Activated CD8-positive, alpha-beta memory T cell treated with anti-CD3 and anti-CD28 coated beads, Interleukin-2, amount 50 U/mL, for 48 hours (primary cell): ENCODE measurements around the gene TRPM3.

ENCODE experiments used
- DNase-seq: peaks from one replicate; pipeline ENCODE4 v3.0.0-alpha.2; 2020

The TRPM3 gene

GRCh38 chr9:70941191-70941590 is 180.2 kb downstream of the TRPM3 start:
- no peak for DNase-seq

GRCh38 chr9:70940605-70941004 is 180.8 kb downstream of the TRPM3 start:
- DNase-seq = no peak

GRCh38 chr9:70936536-70936935 is 184.9 kb downstream of the TRPM3 start:
- DNase-seq = no peak

GRCh38 chr9:70935856-70936255 is 185.6 kb downstream of the TRPM3 start:
- DNase-seq = no peak

GRCh38 chr9:70934642-70935041 is 186.8 kb downstream of the TRPM3 start:
- DNase-seq = no peak

GRCh38 chr9:70933321-70933720 is 188.1 kb downstream of the TRPM3 start:
- DNase-seq = no peak

- DNase-seq = no peak
Observed at GRCh38 chr9:70932097-70932496, 189.3 kb downstream of the TRPM3 start.

- no peak for DNase-seq
Observed at GRCh38 chr9:70927530-70927929, 193.9 kb downstream of the TRPM3 start.

- no peak for DNase-seq
Observed at GRCh38 chr9:70924895-70925547, 196.4 kb downstream of the TRPM3 start.

GRCh38 chr9:70924380-70924779 is 197.0 kb downstream of the TRPM3 start:
- DNase-seq = no peak

- DNase-seq = no peak
Observed at GRCh38 chr9:70923961-70924360, 197.5 kb downstream of the TRPM3 start.

- DNase-seq = no peak
Observed at GRCh38 chr9:70921136-70921535, 200.3 kb downstream of the TRPM3 start.

GRCh38 chr9:70917277-70917676 is 204.1 kb downstream of the TRPM3 start:
- no peak for DNase-seq

GRCh38 chr9:70911791-70912190 is 209.6 kb downstream of the TRPM3 start:
- DNase-seq = no peak

GRCh38 chr9:70910598-70910997 is 210.8 kb downstream of the TRPM3 start:
- DNase-seq = no peak

- DNase-seq = no peak
Observed at GRCh38 chr9:70902692-70903131, 218.7 kb downstream of the TRPM3 start.

GRCh38 chr9:70902171-70902570 is 219.2 kb downstream of the TRPM3 start:
- DNase-seq = no peak

- DNase-seq = no peak
Observed at GRCh38 chr9:70901746-70902145, 219.7 kb downstream of the TRPM3 start.

GRCh38 chr9:70901013-70901412 is 220.4 kb downstream of the TRPM3 start:
- DNase-seq = no peak

GRCh38 chr9:70893580-70894122 is 227.8 kb downstream of the TRPM3 start:
- DNase-seq = no peak

- no peak for DNase-seq
Observed at GRCh38 chr9:70888471-70888870, 232.9 kb downstream of the TRPM3 start.

GRCh38 chr9:70887826-70888225 is 233.6 kb downstream of the TRPM3 start:
- no peak for DNase-seq

- DNase-seq = no peak
Observed at GRCh38 chr9:70883963-70884793, 237.2 kb downstream of the TRPM3 start.

- DNase-seq = no peak
Observed at GRCh38 chr9:70883056-70883455, 238.4 kb downstream of the TRPM3 start.
